Liver (tissue), 9 donors: Measurements from ENCODE around the gene CFAP90. TPM values are rescaled to one million over a fixed set of nuclear protein-coding genes. Genes with fewer than 3 reads are reported as not detected.

Experiments used
- DNase-seq: peaks from one replicate; pipeline ENCODE4 v3.0.0-alpha.2; 2017; ENCODE audit warnings: low spot score
- H3K27ac ChIP-seq, 2 donors: one replicate each; pipeline ENCODE4 v1.7.0; 2013; ENCODE audit warnings: inconsistent platforms in 2 of 2, low read length in 2 of 2, control low read depth in 1 of 2, low read depth in 1 of 2, mild to moderate bottlenecking in 1 of 2
- H3K27me3 ChIP-seq, 4 donors: one replicate each; pipeline versions ENCODE4 v1.6.1 to v1.7.0; 2013; ENCODE audit warnings: low read length in 3 of 4, inconsistent platforms in 1 of 4, mild to moderate bottlenecking in 1 of 4, moderate library complexity in 1 of 4; ENCODE audit not compliant: control insufficient read depth in 4 of 4, insufficient read depth in 4 of 4
- H3K36me3 ChIP-seq, 4 donors: one replicate each; pipeline versions ENCODE4 v1.6.1 to v1.7.0; 2013; ENCODE audit warnings: low read length in 3 of 4, mild to moderate bottlenecking in 3 of 4, low read depth in 1 of 4, moderate library complexity in 1 of 4; ENCODE audit not compliant: control insufficient read depth in 4 of 4, insufficient read depth in 3 of 4
- H3K4me1 ChIP-seq, 4 donors: one replicate each; pipeline versions ENCODE4 v1.6.1 to v1.7.0; 2013; ENCODE audit warnings: low read length in 3 of 4, mild to moderate bottlenecking in 3 of 4, moderate library complexity in 1 of 4; ENCODE audit not compliant: control insufficient read depth in 4 of 4, insufficient read depth in 4 of 4
- H3K4me3 ChIP-seq, 3 donors: one replicate each; pipeline versions ENCODE4 v1.6.1 to v1.7.0; 2013; ENCODE audit warnings: low read length in 3 of 3, control low read depth in 1 of 3, low read depth in 1 of 3, mild to moderate bottlenecking in 1 of 3
- H3K9ac ChIP-seq, 2 donors: one replicate each; pipeline ENCODE4 v1.7.0; 2013; ENCODE audit warnings: low read length in 2 of 2, mild to moderate bottlenecking in 2 of 2, moderate library complexity in 2 of 2, control low read depth in 1 of 2, low read depth in 1 of 2
- H3K9me3 ChIP-seq, 4 donors: one replicate each; pipeline versions ENCODE4 v1.6.1 to v1.7.0; 2013; ENCODE audit warnings: low read length in 3 of 4; ENCODE audit not compliant: control insufficient read depth in 4 of 4
- ATF3 ChIP-seq: IDR thresholded peaks from 2 replicates; pipeline ENCODE4 v1.6.1; 2016; ENCODE audit warnings: antibody characterized with exemption
- CTCF ChIP-seq: fragments of 150-350 bp; IDR thresholded peaks from 2 replicates; pipeline ENCODE4 v1.5.1; 2017; ENCODE audit warnings: improper control_type of control experiment, low read depth, low read length; ENCODE audit not compliant: missing input control
- EGR1 ChIP-seq, 2 donors: IDR thresholded peaks; 2 replicates each; pipeline ENCODE4 v1.6.1; 2016 to 2018; ENCODE audit warnings: antibody characterized with exemption in 2 of 2, low read depth in 2 of 2
- FOXA1 ChIP-seq: IDR thresholded peaks from 2 replicates; pipeline ENCODE4 v1.6.1; 2016; ENCODE audit warnings: antibody characterized with exemption
- FOXA2 ChIP-seq: IDR thresholded peaks from 2 replicates; pipeline ENCODE4 v1.6.1; 2016; ENCODE audit warnings: antibody characterized with exemption
- GABPA ChIP-seq, 2 donors: IDR thresholded peaks in 1 of 2; conservative IDR thresholded peaks in 1 of 2; 2 replicates each; pipeline ENCODE4 v1.6.1; 2016; ENCODE audit warnings: antibody characterized with exemption in 2 of 2, mild to moderate bottlenecking in 1 of 2, moderate library complexity in 1 of 2
- HNF4A ChIP-seq, 2 donors: conservative IDR thresholded peaks; 2 replicates each; pipeline ENCODE4 v1.6.1; 2016; ENCODE audit warnings: antibody characterized with exemption in 2 of 2, mild to moderate bottlenecking in 2 of 2
- HNF4G ChIP-seq: IDR thresholded peaks from 2 replicates; pipeline ENCODE4 v1.6.1; 2016; ENCODE audit warnings: antibody characterized with exemption
- JUND ChIP-seq, 2 donors: IDR thresholded peaks; 2 replicates each; pipeline ENCODE4 v1.6.1; 2016; ENCODE audit warnings: antibody characterized with exemption in 2 of 2
- MAX ChIP-seq: IDR thresholded peaks from 2 replicates; pipeline ENCODE4 v1.6.1; 2016; ENCODE audit warnings: antibody characterized with exemption
- NR2F2 ChIP-seq: IDR thresholded peaks from 2 replicates; pipeline ENCODE4 v1.6.1; 2016; ENCODE audit warnings: antibody characterized with exemption
- RAD21 ChIP-seq, 2 donors: IDR thresholded peaks; 2 replicates each; pipeline ENCODE4 v1.6.1; 2016; ENCODE audit warnings: antibody characterized with exemption in 2 of 2, mild to moderate bottlenecking in 2 of 2
- REST ChIP-seq: IDR thresholded peaks from 2 replicates; pipeline ENCODE4 v1.6.1; 2016; ENCODE audit warnings: antibody characterized with exemption, mild to moderate bottlenecking
- RXRA ChIP-seq, 2 donors: IDR thresholded peaks; 2 replicates each; pipeline ENCODE4 v1.6.1; 2017 to 2018; ENCODE audit warnings: antibody characterized with exemption in 2 of 2, mild to moderate bottlenecking in 1 of 2
- SP1 ChIP-seq: IDR thresholded peaks from 2 replicates; pipeline ENCODE4 v1.6.1; 2018; ENCODE audit warnings: antibody characterized with exemption, mild to moderate bottlenecking
- TAF1 ChIP-seq: conservative IDR thresholded peaks from 2 replicates; pipeline ENCODE4 v1.6.1; 2016; ENCODE audit warnings: antibody characterized with exemption, mild to moderate bottlenecking
- YY1 ChIP-seq: IDR thresholded peaks from 2 replicates; pipeline ENCODE4 v1.6.1; 2016; ENCODE audit warnings: antibody characterized with exemption, mild to moderate bottlenecking
- ZBTB33 ChIP-seq: IDR thresholded peaks from 2 replicates; pipeline ENCODE4 v1.6.1; 2016; ENCODE audit warnings: antibody characterized with exemption
- WGBS: extraction: QIAGEN DNeasy Blood & Tissue Kit; methylation state at CpG from one replicate; pipeline ENCODE4 v1.1.7; 2013; 5-methylcytosine and 5-hydroxymethylcytosine counted together
- polyA plus RNA-seq, 2 donors: library from polyadenylated mRNA; stranded (reverse) in 1 of 2; unstranded in 1 of 2; fragments of 200-250 nt in 1 of 2; fragments of >200 nt in 1 of 2; fragmentation: Nextera tagmentation in 1 of 2; extraction: Ambion mirVana in 1 of 2; gene quantifications; one replicate each; pipeline versions ENCODE4 v1.2.1 to v1.2.3, GENCODE V29; 2013 to 2015
- total RNA-seq, 2 donors: library from RNA; depleted of rRNA; stranded (reverse); fragments of >200 nt; gene quantifications; one replicate each; pipeline ENCODE4 v1.2.3, GENCODE V29; 2014
- donor health status: healthy.
- donor health status: healthy.
- donor health status: healthy.
- donor health status: healthy.
- donor health status: healthy.

Gene CFAP90
- total and polyA plus RNA-seq, 4 donors = 0.42 to 1.0 (median 0.59) TPM

- no peak for TF ChIP-seq CTCF
- no peak for TF ChIP-seq RAD21 (IDR thresholded peaks at IDR 0.05)
- no peak for TF ChIP-seq FOXA1
- no peak for TF ChIP-seq HNF4G
- TF ChIP-seq NR2F2 = no peak
- no peak for TF ChIP-seq HNF4A (conservative IDR thresholded peaks at IDR 0.05)
- TF ChIP-seq EGR1 (IDR thresholded peaks at IDR 0.05; ENCODE audit: low read depth in 2 of 2) = no peak
Measured at GRCh38 chr5:7814816-7815215, 36.1 kb downstream of the CFAP90 start (continued).

GRCh38 chr5:7813576-7813975 is 37.4 kb downstream of the CFAP90 start:
- H3K36me3 ChIP-seq = no peaks in the 10 kb centered on the region
- DNase-seq = no peak
- no peak overlapping the region for H3K27ac ChIP-seq
- no peaks in the 10 kb centered on the region for H3K9me3 ChIP-seq
- no peak overlapping the region for H3K9ac ChIP-seq
- no peaks in the 10 kb centered on the region for H3K4me1 ChIP-seq
- no peak overlapping the region for H3K4me3 ChIP-seq
- TF ChIP-seq FOXA2 (no peak), ATF3 (no peak), JUND (IDR thresholded peaks at IDR 0.05) (no peak), FOXA1 (no peak), GABPA (IDR thresholded peaks at IDR 0.05 in 1 of 2, conservative IDR thresholded peaks at IDR 0.05 in 1 of 2) (no peak), RAD21 (IDR thresholded peaks at IDR 0.05) (no peak), YY1 (no peak), CTCF (no peak), EGR1 (IDR thresholded peaks at IDR 0.05; ENCODE audit: low read depth in 2 of 2) (no peak), TAF1 (no peak), HNF4A (conservative IDR thresholded peaks at IDR 0.05) (no peak), ZBTB33 (no peak), MAX (no peak), REST (no peak), RXRA (IDR thresholded peaks at IDR 0.05) (no peak), NR2F2 (no peak), HNF4G (no peak), SP1 (no peak)
- 75% methylated on average over 3 of the region's 3 CpGs for WGBS
- H3K27me3 ChIP-seq = peaks cover 0 to 4% (median 0%) of the 10 kb centered on the region in 4 donors
